HUDEP-2 (cell line): ENCODE data around the gene CCDC157.

Source experiments
- DNase-seq, 76 experiments: peaks; one replicate each; lab custom pipeline; 2025; ENCODE audit not compliant: unreplicated experiment in 76 of 76; lab: John Stamatoyannopoulos, UW

CCDC157 gene

GRCh38 chr22:30406400-30406799 is 49.6 kb downstream of the CCDC157 start:
- no peak for DNase-seq

GRCh38 chr22:30408388-30409102 is 51.7 kb downstream of the CCDC157 start:
- DNase-seq, result peak in 20 of 76 experiments; percentile 10 to 61 (median 30)

GRCh38 chr22:30411780-30412179 is 55.0 kb downstream of the CCDC157 start:
- no peak for DNase-seq

DNA sequence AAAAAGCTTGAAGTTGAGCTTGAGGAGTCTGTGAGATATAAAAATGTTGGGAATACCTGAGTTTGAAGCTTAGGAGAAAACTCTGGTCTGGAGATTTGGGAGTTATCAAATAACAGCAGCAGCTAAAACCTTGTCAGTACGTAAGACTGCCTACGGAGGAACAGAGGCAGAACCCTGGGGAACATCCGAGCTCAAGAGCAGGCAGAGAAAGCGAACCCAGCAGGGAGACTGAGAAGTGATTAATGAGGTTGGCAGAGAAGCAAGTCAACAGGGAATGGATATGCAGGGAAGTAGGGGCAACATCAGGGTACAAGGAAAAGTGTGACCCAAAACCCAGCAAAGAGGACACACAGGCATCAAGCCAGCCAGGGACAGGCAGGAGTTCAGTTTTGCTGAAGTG is 56.2 kb downstream of the CCDC157 start:
- DNase-seq, result no peak

DNA sequence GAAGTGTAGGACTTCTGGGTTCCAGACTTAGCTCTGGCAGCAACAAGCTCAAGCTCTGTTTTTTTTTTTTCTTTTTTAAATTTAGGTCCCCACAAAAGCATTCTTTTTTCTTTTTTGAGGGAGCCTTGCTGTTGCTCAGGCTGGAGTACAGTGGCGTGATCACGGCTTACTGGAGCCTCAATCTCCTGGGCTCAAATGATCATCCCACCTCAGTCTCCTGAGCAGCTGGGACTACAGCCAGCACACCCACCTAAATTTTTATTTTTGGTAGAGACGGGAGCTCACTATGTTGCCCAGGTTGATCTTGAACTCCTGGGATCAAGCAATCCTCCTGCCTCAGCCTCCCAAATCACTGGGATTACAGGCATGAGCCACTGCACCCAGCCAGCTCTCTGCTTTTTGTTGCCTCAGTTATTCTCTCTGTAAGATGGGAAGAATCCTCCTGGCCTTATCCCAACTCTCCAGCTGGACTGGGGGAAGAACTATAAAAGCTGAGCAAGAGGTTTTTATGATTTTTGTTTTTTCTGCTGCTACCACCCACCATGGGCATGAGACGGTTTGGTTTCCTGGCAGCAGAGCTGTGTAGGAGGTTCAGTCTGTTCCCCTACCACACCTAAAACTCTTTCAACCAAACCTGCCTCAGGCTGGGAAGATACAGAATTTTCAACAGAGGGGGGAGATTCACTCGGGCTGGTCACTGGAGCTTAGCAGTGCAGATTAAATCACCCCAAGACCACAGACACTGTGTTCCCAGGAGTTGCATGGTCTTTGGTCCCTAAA is 57.1 kb downstream of the CCDC157 start:
- peak in 33 of 76 experiments; percentile 13 to 64 (median 28) for DNase-seq

DNA sequence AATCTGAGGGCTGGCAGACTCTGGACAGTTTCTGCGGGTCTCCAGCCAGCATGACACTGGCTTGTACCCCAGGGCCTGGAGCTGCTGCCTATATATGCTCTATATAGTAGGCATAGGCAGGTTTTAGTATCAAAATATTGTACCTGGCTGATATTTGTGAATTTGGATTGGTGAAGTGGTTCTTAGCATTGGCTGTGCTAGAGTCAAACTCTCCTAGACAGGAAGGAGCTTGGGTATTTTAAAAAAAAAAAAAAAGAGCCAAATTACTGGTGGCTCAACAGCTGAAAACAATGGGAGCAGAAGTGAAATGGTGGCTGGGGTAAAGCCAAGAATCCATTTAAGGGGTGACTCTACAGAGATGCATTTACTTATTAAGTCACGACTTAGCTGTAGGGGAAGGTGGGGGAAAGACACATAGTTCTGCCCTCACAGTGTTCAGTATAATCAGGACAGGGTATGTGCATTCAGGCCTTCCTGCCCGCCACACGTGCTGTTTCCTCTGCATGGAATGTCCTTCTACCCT is 57.8 kb downstream of the CCDC157 start:
- no peak for DNase-seq

- DNase-seq, result no peak
Measured at GRCh38 chr22:30416403-30416802, 59.6 kb downstream of the CCDC157 start.

- DNase-seq, result no peak
Measured at GRCh38 chr22:30416837-30417236, 60.0 kb downstream of the CCDC157 start.

DNA sequence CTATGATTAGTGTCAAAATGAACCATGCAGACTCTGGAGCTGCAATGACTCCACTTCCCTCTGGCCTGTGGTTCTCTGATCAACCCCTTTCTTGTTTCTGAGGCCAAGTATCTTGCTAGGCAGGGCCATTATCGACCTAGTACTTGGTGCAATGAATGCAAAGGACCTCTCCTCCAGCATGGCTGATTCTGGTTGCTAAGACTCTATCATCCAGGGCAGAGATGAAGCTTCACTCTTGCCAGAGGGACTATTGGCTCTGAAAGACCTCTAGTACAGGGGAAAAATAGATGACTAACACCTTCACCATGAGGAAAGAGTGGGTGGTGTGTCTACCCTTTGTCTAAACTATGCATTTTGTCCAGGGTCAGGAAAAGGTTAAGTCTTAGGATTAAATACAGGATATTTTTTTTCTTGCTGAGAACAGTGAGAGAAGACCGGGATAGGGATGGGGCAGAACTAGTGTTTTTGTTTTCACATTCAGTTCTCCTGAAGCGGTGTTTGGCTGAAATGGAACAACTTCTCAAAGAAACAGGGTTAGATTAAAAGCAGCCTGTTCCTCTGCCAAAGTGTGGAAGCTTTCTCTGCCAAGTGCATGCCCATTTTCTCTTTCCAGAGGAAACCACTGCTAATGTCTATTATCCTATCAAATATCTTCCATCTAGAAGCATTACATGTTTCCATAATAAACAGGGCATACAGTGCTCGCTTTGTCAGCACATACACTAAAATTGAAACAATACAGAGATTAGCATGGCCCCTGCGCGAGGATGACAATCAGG is 63.7 kb downstream of the CCDC157 start:
- peak in 9 of 76 experiments; percentile 15 to 42 (median 25) for DNase-seq

DNA sequence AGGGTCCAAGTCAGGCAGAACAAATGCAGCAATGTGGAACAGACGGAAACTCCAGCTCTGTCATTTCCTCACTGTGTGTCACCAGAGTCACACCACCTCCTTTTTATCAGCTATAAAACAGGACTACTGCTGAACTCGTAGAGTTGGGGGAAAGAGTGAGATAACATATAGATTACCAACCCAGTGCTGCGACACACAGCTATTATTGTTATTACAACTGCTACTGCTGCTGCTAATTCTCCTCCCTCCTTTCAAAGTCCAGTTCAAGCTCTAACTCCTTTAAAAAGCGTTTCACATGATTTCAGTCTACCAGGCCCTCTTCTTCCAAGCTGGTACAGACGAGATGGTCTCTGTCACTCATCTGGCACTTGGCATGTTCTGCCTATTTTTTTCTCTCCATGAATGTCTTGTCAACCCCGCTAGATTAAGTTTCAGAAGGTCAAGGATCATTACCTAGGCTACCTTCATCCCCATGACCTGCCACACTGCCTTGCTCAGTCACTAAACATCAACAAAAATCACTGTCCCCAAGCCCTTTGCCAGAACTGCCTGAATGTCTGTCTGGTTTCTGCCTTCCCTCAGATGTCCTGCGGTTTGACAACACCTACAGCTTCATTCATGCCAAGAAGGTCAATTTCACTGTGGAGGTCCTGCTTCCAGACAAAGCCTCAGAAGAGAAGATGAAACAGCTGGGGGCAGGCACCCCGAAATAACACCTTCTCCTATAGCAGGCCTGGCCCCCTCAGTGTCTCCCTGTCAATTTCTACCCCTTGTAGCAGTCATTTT is 65.1 kb downstream of the CCDC157 start:
- DNase-seq, result peak in 58 of 76 experiments; percentile 17 to 87 (median 64)

GRCh38 chr22:30422481-30423300 is 65.9 kb downstream of the CCDC157 start:
- DNase-seq, result peak in 64 of 76 experiments; percentile 21 to 82 (median 52)

DNA sequence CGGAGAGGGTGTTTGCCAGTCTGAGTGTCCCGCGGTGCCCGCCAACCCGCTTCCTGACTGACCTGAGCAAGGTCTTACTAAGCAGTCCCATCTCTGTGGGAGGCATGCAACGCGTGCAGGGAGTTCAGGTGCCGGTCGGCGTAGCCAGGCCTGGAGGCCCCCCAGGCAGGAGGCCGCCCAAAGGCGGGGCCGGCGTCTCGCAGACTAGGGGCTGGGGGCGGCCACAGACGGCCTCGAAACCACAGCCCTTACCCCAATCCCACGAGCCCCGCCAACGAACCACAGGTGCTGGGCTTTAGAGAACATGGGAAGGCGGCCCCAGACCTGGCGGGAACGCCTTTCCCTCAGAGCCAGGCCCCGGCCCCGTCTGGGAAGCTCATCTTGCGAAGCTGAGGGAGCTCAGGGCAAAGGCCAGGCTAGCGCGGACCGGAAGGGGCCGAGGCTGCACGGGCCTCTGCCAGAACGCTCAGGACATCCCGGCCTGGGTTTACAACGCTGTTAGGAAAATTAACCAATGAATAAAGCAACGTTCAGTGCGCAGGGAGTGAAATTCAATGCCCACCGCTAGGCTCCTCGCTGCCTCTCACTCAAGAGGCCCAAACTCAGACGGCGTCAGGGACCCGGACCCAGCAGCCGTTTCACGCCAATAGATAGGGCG is 66.6 kb downstream of the CCDC157 start:
- DNase-seq, result peak in 37 of 76 experiments; percentile 25 to 92 (median 66)

- peak; percentile 41 to 99 (median 98) for DNase-seq
Measured at GRCh38 chr22:30423959-30424533, 67.2 kb downstream of the CCDC157 start.

DNA sequence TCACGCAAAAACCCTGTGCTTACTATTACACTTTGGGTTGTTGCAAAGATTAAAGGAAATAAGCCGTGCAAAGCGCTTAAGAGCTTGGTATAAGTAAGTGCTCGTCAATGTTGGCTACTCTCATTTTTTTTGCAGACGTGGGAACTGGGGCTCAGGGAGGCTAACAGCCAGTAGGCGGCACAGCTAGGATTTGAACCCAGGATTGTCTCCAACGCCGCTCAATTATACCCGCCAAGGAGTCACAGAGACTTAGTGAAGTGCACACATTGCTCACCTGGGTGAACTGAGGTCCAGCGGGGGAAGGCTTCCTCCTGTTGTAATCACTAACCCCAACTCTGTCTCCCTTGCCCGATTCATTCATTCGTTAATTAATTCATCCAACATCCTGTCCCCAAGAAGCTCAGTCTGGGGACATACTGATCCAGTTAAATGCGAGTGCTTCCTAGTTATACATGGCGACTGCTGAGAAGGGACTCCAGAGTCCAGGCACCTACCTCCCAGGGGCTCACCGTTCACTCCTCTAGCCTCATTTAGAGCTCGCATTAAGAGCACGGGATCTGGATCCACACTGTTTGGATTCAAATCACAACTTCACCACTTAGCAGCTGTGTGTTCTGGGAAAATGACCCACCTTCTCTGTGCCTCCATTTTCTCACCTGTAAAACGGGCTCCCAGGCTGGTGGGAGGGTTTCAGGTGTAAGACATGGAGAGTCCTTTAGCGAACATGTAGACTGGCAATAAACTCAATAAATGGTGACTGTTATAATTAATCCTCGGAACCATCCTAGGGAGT is 67.9 kb downstream of the CCDC157 start:
- peak in 24 of 76 experiments; percentile 19 to 75 (median 48) for DNase-seq

- peak in 1 of 76 experiments; percentile 30 for DNase-seq
Measured at GRCh38 chr22:30425327-30425615, 68.5 kb downstream of the CCDC157 start.

- DNase-seq, result peak in 57 of 76 experiments; percentile 24 to 87 (median 50)
Measured at GRCh38 chr22:30425616-30426387, 69.0 kb downstream of the CCDC157 start, which contains the start of gene MTFP1. TSS of gene MTFP1 (plus strand) at chr22:30425768. CDS start at chr22:30425880, 112 bp downstream.
